Nephron progenitor cell (in vitro differentiated cells): ENCODE data around the gene GLI2.

Experiments
- DNase-seq: peaks from one replicate; pipeline ENCODE4 v3.0.0; 2021
- H3K27ac Mint-ChIP-seq: 2 replicates; pipeline ENCODE4 v1.8.0; 2021; ENCODE audit warnings: mild to moderate bottlenecking, moderate library complexity, mixed read lengths
- H3K27me3 Mint-ChIP-seq: 2 replicates; pipeline ENCODE4 v1.8.0; 2021; ENCODE audit warnings: mild to moderate bottlenecking, low read depth, mixed read lengths; ENCODE audit not compliant: poor library complexity
- H3K36me3 Mint-ChIP-seq: 2 replicates; pipeline ENCODE4 v1.8.0; 2021; ENCODE audit warnings: low read depth, mixed read lengths
- H3K4me1 Mint-ChIP-seq: 2 replicates; pipeline ENCODE4 v1.8.0; 2021; ENCODE audit warnings: mixed read lengths
- H3K4me3 Mint-ChIP-seq: 2 replicates; pipeline ENCODE4 v1.8.0; 2021; ENCODE audit warnings: mild to moderate bottlenecking, moderate library complexity, mixed read lengths
- H3K9me3 Mint-ChIP-seq: 2 replicates; pipeline ENCODE4 v1.8.0; 2021; ENCODE audit warnings: mild to moderate bottlenecking, moderate library complexity, mixed read lengths
- TF ChIP-seq, protein P1 (sequence below): fragments of 200-600 bp; sonication (generic); IDR thresholded peaks from 2 replicates; pipeline ENCODE4 v1.5.0; 2021; ENCODE audit warnings: antibody characterized with exemption

GLI2 gene

DNA sequence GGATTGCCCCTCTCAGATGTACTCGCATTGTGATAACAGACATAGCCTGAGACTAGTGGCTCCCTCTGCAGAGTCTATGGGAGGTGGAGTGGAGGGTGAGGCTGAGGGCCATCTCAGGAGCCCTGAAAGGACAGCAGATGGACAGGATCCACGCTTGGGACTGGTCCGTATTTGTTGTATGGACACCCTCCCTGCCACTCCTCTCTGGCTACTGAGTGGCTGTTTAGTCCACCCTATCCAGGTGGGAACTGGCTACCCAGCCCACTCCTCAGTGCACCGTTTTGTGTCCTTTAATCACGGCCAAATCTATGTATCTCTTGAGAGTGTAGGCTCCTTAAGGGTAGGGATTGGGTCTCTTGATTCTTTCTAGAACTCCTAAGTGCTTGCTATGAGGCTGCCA, 4.5 kb upstream of the GLI2 start:
- H3K27ac Mint-ChIP-seq, result no peak overlapping the region
- no peak overlapping the region for H3K4me3 Mint-ChIP-seq
- peaks cover 37% of the 10 kb centered on the region for H3K27me3 Mint-ChIP-seq
- H3K36me3 Mint-ChIP-seq, result no peaks in the 10 kb centered on the region
- DNase-seq, result no peak
- H3K9me3 Mint-ChIP-seq, result peaks cover 13% of the 10 kb centered on the region
- peaks cover 32% of the 10 kb centered on the region for H3K4me1 Mint-ChIP-seq
- TF ChIP-seq, protein P1, sequence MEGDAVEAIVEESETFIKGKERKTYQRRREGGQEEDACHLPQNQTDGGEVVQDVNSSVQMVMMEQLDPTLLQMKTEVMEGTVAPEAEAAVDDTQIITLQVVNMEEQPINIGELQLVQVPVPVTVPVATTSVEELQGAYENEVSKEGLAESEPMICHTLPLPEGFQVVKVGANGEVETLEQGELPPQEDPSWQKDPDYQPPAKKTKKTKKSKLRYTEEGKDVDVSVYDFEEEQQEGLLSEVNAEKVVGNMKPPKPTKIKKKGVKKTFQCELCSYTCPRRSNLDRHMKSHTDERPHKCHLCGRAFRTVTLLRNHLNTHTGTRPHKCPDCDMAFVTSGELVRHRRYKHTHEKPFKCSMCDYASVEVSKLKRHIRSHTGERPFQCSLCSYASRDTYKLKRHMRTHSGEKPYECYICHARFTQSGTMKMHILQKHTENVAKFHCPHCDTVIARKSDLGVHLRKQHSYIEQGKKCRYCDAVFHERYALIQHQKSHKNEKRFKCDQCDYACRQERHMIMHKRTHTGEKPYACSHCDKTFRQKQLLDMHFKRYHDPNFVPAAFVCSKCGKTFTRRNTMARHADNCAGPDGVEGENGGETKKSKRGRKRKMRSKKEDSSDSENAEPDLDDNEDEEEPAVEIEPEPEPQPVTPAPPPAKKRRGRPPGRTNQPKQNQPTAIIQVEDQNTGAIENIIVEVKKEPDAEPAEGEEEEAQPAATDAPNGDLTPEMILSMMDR, result no peak

DNA sequence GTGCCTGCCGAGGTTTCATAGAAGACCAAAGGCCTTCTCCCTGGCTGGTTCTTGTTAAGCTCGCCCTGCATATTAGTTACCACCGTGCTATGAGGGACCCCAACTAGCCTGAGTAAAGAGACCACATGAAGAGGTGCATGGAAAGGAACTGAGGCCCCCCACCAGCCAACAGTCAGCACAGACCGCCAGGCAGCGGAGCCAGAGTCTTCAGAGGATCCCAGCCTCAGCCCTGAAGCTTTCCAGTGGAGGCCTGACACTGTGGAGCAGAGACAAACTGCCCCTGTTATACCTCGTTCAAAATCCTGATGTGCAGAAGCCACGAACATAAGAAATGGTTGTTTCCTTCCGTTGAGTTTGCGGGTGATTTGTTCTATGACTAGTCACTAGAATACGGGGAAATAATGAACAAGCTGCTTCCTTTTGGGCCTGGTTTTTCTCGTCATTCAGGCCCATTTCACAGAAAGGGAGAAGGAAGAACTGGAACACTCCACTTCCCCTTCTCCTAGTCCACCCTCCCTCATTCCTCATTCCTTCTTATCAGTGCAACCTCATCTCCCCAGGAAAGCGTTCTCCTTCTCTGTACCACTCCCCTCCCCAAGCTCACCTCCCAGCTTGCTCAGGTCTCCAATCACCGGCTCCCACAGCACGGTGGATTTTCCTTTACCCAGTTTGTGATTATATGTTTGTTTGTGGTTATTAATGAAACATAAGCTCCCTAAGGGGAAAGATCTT, 3.0 kb upstream of the GLI2 start:
- peaks cover 37% of the 10 kb centered on the region for H3K4me1 Mint-ChIP-seq
- H3K27me3 Mint-ChIP-seq, result peaks cover 37% of the 10 kb centered on the region
- no peak overlapping the region for H3K4me3 Mint-ChIP-seq
- no peak overlapping the region for H3K27ac Mint-ChIP-seq
- H3K36me3 Mint-ChIP-seq, result no peaks in the 10 kb centered on the region
- DNase-seq, result no peak
- TF ChIP-seq, protein P1, result no peak
- no peaks in the 10 kb centered on the region for H3K9me3 Mint-ChIP-seq

DNA sequence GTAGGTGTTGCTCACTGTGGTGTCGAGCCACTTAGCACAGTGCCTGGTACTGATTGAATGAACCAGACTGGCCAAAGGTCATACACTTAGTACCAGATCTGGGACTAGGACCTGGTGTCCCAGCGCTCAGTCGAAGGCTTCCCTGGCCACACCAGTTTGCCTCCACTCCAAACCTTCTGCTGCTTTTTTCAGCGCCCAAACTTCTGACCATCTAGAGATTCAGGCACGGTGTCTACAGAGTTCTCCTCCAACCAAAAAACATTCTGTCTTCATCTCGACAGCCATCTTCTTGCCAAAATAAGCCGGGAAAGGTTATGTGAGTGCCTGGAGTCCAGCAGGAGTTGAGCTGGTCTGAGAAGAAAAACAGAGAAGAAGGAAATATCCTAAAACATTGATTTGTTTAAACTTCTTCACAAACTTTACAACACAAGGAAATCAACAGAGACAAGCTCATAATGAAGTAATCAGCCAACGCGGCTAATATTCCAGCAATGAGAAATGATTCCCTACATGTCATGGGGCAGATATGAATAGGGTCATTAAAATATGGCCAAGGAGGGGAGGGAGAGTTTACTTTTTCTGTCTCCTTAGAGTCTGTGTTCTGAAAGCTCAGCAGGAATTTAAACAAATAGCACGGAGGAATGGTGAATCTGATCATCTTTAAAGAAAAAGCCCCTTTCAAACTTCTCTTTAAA, 2.3 kb upstream of the GLI2 start:
- Mint-ChIP-seq H3K36me3 (no peaks in the 10 kb centered on the region), H3K27me3 (peaks cover 42% of the 10 kb centered on the region), H3K27ac (no peak overlapping the region), H3K4me1 (peaks cover 44% of the 10 kb centered on the region), H3K4me3 (peak overlapping the region; percentile 53), H3K9me3 (no peaks in the 10 kb centered on the region)
- no peak for DNase-seq
- TF ChIP-seq, protein P1, result no peak

DNA sequence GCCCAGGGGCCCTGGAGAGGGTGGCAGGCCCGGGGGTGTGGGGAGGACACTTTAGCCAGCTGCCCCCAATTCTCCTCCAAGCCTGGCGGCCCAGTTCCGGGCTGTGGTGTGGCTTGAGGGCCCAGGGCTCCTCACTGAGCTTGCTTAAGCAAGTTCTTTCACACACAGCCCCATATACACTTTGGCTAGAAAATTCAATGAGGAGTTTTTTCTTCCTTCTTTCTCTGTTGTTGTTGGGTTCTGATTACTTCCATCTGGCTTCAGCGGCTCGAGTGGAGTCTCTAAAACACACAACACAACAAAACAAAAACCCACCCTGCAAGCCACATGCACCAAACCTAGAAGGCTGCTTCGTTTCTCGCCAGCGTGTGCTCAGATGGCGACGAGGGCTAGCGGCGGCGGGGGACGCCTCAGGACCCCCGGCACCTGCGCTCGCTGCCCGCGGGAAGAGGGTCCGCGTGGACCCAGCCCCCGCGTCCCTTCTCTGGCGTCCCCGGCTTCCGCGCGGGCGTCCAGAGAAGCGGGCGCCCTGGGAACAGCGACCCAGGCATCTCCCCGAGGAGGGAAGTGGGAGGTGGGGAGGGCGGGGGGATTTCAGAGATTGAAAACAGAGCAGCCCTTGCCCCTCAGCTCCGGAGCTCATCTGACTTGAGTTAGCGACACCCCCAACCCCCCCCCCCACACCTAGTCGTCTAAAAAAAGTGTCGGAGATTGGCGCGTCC, 577 bp upstream of the GLI2 start:
- Mint-ChIP-seq H3K27ac (no peak overlapping the region), H3K27me3 (peaks cover 41% of the 10 kb centered on the region), H3K9me3 (no peaks in the 10 kb centered on the region), H3K36me3 (no peaks in the 10 kb centered on the region), H3K4me1 (peaks cover 51% of the 10 kb centered on the region), H3K4me3 (peak overlapping the region; percentile 84)
- peak; percentile 50 for DNase-seq
- TF ChIP-seq, protein P1, result no peak

DNA sequence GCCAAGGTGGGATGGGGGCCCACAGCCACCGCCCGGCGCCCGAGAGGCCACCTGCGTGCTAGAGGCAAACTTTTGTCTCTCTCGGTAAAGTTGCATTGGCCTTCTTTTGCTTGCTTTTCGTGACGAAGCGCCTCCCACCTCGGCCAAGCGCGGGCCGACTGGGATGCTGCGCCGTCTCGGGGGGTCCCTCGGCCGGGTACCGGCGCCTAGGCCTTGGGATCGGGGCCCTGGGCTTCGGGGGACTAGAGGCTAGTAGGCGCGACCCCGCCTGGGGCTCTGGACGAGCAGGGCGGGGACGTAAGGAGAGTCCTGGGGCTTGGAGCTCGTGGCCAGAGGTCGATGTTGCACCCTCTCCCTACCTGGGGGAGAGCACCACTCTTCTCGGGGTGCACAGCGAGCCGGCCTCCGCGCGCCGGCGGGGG, 545 bp downstream of the GLI2 start:
- no peak for DNase-seq
- Mint-ChIP-seq H3K27ac (no peak overlapping the region), H3K27me3 (peaks cover 40% of the 10 kb centered on the region), H3K9me3 (no peaks in the 10 kb centered on the region), H3K4me3 (peak overlapping the region; percentile 91), H3K4me1 (peaks cover 61% of the 10 kb centered on the region), H3K36me3 (no peaks in the 10 kb centered on the region)
- TF ChIP-seq, protein P1, result no peak
